Tibial nerve (tissue), 4 donors: Measurements from ENCODE around the gene CD300LF. TPM values are rescaled to one million over a fixed set of nuclear protein-coding genes. Genes with fewer than 3 reads are reported as not detected.

Experiments used
- DNase-seq, 2 donors: peaks; one replicate each; pipeline ENCODE4 v3.0.0-alpha.2; 2019; ENCODE audit warnings: low spot score in 2 of 2
- H3K27ac ChIP-seq, 4 donors: fragments of 200-600 bp; sonication (generic) in 3 of 4; one replicate each; pipeline ENCODE4 v1.5.1; 2017 to 2019; ENCODE audit warnings: mild to moderate bottlenecking in 1 of 4
- H3K27me3 ChIP-seq, 2 donors: fragments of 200-600 bp; sonication (generic) in 1 of 2; one replicate each; pipeline versions ENCODE4 v1.5.1 to v1.6.0; 2017 to 2019
- H3K36me3 ChIP-seq, 3 donors: fragments of 200-600 bp; sonication (generic); one replicate each; pipeline ENCODE4 v1.5.1; 2018 to 2019
- H3K4me1 ChIP-seq, 4 donors: fragments of 200-600 bp; sonication (generic) in 3 of 4; one replicate each; pipeline ENCODE4 v1.5.1; 2017 to 2019
- H3K4me3 ChIP-seq, 4 donors: fragments of 200-600 bp; sonication (generic) in 3 of 4; one replicate each; pipeline ENCODE4 v1.5.1; 2017 to 2019; ENCODE audit warnings: mild to moderate bottlenecking in 1 of 4, moderate library complexity in 1 of 4
- H3K9me3 ChIP-seq, 4 donors: fragments of 200-600 bp; sonication (generic) in 3 of 4; one replicate each; pipeline ENCODE4 v1.5.1; 2017 to 2019
- CTCF ChIP-seq, 5 experiments: fragments of 200-600 bp in 3 of 5; fragments of 450-650 bp in 2 of 5; sonication (generic) in 3 of 5; IDR thresholded peaks; one replicate each; pipeline ENCODE4 v1.5.1; 2016 to 2019; ENCODE audit warnings: antibody characterized with exemption in 5 of 5, mild to moderate bottlenecking in 3 of 5, moderate library complexity in 2 of 5
- EP300 ChIP-seq, 2 donors: sonication (generic); formaldehyde crosslinking; IDR thresholded peaks; one replicate each; pipeline ENCODE4 v1.6.1; 2017; ENCODE audit warnings: antibody characterized with exemption in 2 of 2, mild to moderate bottlenecking in 1 of 2
- POLR2A ChIP-seq, 2 donors: fragments of 450-650 bp; IDR thresholded peaks; one replicate each; pipeline ENCODE4 v1.6.1; 2017; ENCODE audit warnings: antibody characterized with exemption in 2 of 2, mild to moderate bottlenecking in 2 of 2, moderate library complexity in 2 of 2
- WGBS, 2 donors: methylation state at CpG; one replicate each; pipeline ENCODE4 v1.1.5; 2018; 5-methylcytosine and 5-hydroxymethylcytosine counted together
- total RNA-seq, 4 donors: library from RNA; depleted of rRNA; stranded (reverse); fragments of >200 nt; gene quantifications; one replicate each; pipeline ENCODE4 v1.1.0, GENCODE V29; 2016

The CD300LF gene
- total RNA-seq, 4 donors from 2014 or later, result 2.1 TPM; not detected in 3

- no peak for TF ChIP-seq CTCF (IDR thresholded peaks at IDR 0.05)
- TF ChIP-seq POLR2A (IDR thresholded peaks at IDR 0.05), result no peak
- no peak for TF ChIP-seq EP300 (IDR thresholded peaks at IDR 0.05)
- no peaks in the 10 kb centered on the region for H3K36me3 ChIP-seq
- no peak overlapping the region for H3K27ac ChIP-seq
- WGBS, 2 donors, result 68 to 70% methylated on average over 4 of the region's 4 CpGs
- no peaks in the 10 kb centered on the region for H3K9me3 ChIP-seq
- H3K4me1 ChIP-seq, result no peaks in the 10 kb centered on the region
- H3K4me3 ChIP-seq, result no peak overlapping the region
- H3K27me3 ChIP-seq, result peaks cover 0 to 17% of the 10 kb centered on the region in 2 donors
- no peak for DNase-seq
Measured at GRCh38 chr17:74659889-74660288, 52.8 kb downstream of the CD300LF start.

- no peak overlapping the region for H3K27ac ChIP-seq
- no peak overlapping the region for H3K4me3 ChIP-seq
- H3K4me1 ChIP-seq, result no peaks in the 10 kb centered on the region
- TF ChIP-seq CTCF (IDR thresholded peaks at IDR 0.05) (no peak), POLR2A (IDR thresholded peaks at IDR 0.05) (no peak), EP300 (IDR thresholded peaks at IDR 0.05) (no peak)
- peaks cover 0 to 11% of the 10 kb centered on the region in 2 donors for H3K27me3 ChIP-seq
- H3K9me3 ChIP-seq, result no peaks in the 10 kb centered on the region
- no peaks in the 10 kb centered on the region for H3K36me3 ChIP-seq
- no peak for DNase-seq
- WGBS, 2 donors, result 74 to 77% methylated on average over 6 of the region's 6 CpGs
Measured at GRCh38 chr17:74658620-74659019, 54.1 kb downstream of the CD300LF start.

DNA sequence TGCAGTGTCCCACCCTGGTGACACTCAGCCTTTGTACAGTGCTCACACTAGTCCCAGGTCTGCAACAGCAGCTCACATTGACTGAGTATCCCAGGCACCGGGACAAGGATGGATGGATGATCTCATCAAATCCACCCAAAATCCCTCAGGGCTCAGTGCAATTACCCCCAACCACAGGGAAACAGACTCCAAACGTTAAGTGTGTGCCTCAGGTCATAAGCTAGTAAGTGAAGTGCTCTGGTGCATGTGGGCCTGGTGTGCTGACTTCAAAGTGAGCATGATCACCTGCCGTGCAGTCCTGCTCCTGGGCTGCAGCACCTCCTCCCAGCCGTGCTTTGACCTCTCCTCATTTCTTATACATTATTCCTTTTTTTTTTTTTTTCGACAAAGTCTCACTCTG lies 58.0 kb downstream of the CD300LF start:
- 33 to 47% methylated on average over 5 of the region's 5 CpGs for WGBS, 2 donors
- peaks cover 0 to 19% of the 10 kb centered on the region in 2 donors for H3K27me3 ChIP-seq
- no peak overlapping the region for H3K4me3 ChIP-seq

DNA sequence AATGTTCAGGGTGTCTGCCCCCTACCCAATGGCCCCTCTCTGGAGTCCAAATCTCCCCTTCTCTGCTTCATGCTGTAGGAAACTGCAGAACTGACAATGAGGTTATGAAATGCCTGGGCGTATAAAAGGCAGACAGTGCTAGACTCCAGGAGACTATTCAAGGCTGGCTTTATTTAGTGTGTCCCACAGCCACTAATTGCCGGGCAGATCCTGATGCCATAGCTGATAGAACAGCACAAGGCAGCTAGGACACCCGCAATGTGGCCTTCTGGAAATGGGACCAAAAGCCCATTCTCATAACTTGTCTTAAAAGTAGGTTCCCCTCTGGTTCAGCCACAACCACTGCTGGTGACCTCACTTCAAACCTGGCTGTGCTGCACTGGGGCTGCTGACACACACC lies 60.7 kb downstream of the CD300LF start:
- WGBS, 2 donors, result 75 to 79% methylated on average over 3 of the region's 3 CpGs
- no peak overlapping the region for H3K27ac ChIP-seq
- DNase-seq, result no peak
- no peaks in the 10 kb centered on the region for H3K4me1 ChIP-seq
- H3K36me3 ChIP-seq, result no peaks in the 10 kb centered on the region
- no peak overlapping the region for H3K4me3 ChIP-seq
- peaks cover 0 to 26% of the 10 kb centered on the region in 2 donors for H3K27me3 ChIP-seq
- H3K9me3 ChIP-seq, result no peaks in the 10 kb centered on the region
- TF ChIP-seq EP300 (IDR thresholded peaks at IDR 0.05) (no peak), CTCF (IDR thresholded peaks at IDR 0.05) (no peak), POLR2A (IDR thresholded peaks at IDR 0.05) (no peak)

More for the DNA sequence above, 58.0 kb downstream of the CD300LF start:
- Histone ChIP-seq H3K27ac (no peak overlapping the region), H3K36me3 (no peaks in the 10 kb centered on the region), H3K4me1 (no peaks in the 10 kb centered on the region), H3K9me3 (no peaks in the 10 kb centered on the region)
- DNase-seq, result no peak
- TF ChIP-seq POLR2A (IDR thresholded peaks at IDR 0.05), result no peak
- TF ChIP-seq EP300 (IDR thresholded peaks at IDR 0.05), result no peak
- no peak for TF ChIP-seq CTCF (IDR thresholded peaks at IDR 0.05)

GRCh38 chr17:74649909-74650308 lies 62.8 kb downstream of the CD300LF start:
- WGBS, 2 donors, result 73 to 81% methylated on average over 6 of the region's 6 CpGs
- Histone ChIP-seq H3K36me3 (no peaks in the 10 kb centered on the region), H3K27me3 (peaks cover 0 to 26% of the 10 kb centered on the region in 2 donors), H3K9me3 (no peaks in the 10 kb centered on the region), H3K4me3 (no peak overlapping the region), H3K4me1 (no peaks in the 10 kb centered on the region), H3K27ac (no peak overlapping the region)
- DNase-seq, result no peak
- no peak for TF ChIP-seq EP300 (IDR thresholded peaks at IDR 0.05)
